H1 (cell line): ENCODE results near the gene CD84. TPM values are rescaled to one million over a fixed set of nuclear protein-coding genes. Genes with fewer than 3 reads are reported as not detected.

Source experiments
- RAD21 ChIP-seq, 2 experiments: IDR thresholded peaks in 1 of 2; conservative IDR thresholded peaks in 1 of 2; 2 replicates each; pipeline ENCODE4 v1.6.1; 2011; ENCODE audit warnings: low read depth in 2 of 2, low read length in 2 of 2, improper control_type of control experiment in 1 of 2, inconsistent platforms in 1 of 2, mild to moderate bottlenecking in 1 of 2, moderate library complexity in 1 of 2
- polyA plus RNA-seq, 7 experiments: library from polyadenylated mRNA; depleted of rRNA in 3 of 7; stranded (reverse) in 5 of 7; unstranded in 2 of 7; fragments of >200 nt in 5 of 7; fragments of 200-250 nt in 2 of 7; gene quantifications; 1 replicate in 5 of 7; 2 replicates in 1 of 7; 4 replicates in 1 of 7; pipeline versions ENCODE4 v1.2.1 to v1.2.3, GENCODE V29; 2011 to 2013; ENCODE audit warnings: missing spikeins in 2 of 7, mixed read lengths in 2 of 7
- total RNA-seq: library from RNA; stranded (reverse); fragmentation: NEBNext Ultra II Directional; extraction: Animal tissue kit (Norgen Biotek cat#: 25700); gene quantifications from 2 replicates; pipeline ENCODE4 v1.2.1, GENCODE V29; 2021

Gene CD84
- total and polyA plus RNA-seq, 2 of the 8 experiments (the other 6 are each of a cell fraction or from before 2014, with no cell fraction given), result not detected

GRCh38 chr1:160548960-160549664 is 30.2 kb downstream of the CD84 start (continued):
- TF ChIP-seq RAD21 (IDR thresholded peaks at IDR 0.05 in 1 of 2, conservative IDR thresholded peaks at IDR 0.05 in 1 of 2; ENCODE audit: low read depth in 2 of 2, low read length in 2 of 2), result no peak
